Astrocyte of the cerebellum (primary cell): Measurements from ENCODE around the gene NUDT22.
A peak's percentile ranks its signal among the peaks of the same experiment; 100 is the strongest.

ENCODE experiments used
- DNase-seq: peaks from one replicate; pipeline ENCODE4 v3.0.0-alpha.2; 2011; ENCODE audit warnings: low read depth
- H3K4me3 ChIP-seq: 2 replicates; pipeline ENCODE4 v1.5.1; 2011; ENCODE audit warnings: mild to moderate bottlenecking, low read depth, low read length, moderate library complexity
- CTCF ChIP-seq: IDR thresholded peaks from 2 replicates; pipeline ENCODE4 v1.5.1; 2012; ENCODE audit warnings: low read length, low read depth, moderate library complexity, mild to moderate bottlenecking; ENCODE audit errors: missing control alignments
- in situ Hi-C: cut with HindIII; loops from 2 replicates; pipeline ENCODE4 v1.10.0; 2017; ENCODE audit warnings: low sequenced_read_pairs

The NUDT22 gene

GRCh38 chr11:64269540-64270220 lies 43.6 kb downstream of the NUDT22 start:
- peak; percentile 25 for TF ChIP-seq CTCF
- peak overlapping the region; percentile 65 for H3K4me3 ChIP-seq
- in situ Hi-C loops: loop anchor here (10.0 kb wide), 2 partner anchors 55 to 65 kb away; partner anchors contain the start of gene FERMT3
- peak; percentile 100 for DNase-seq

- H3K4me3 ChIP-seq: no peak overlapping the region
- no peak for TF ChIP-seq CTCF
- in situ Hi-C loops: loop anchor here (10.0 kb wide), 1 partner anchor 70 kb away; the partner anchor contains the start of gene FERMT3
- no peak for DNase-seq
Observed at GRCh38 chr11:64275031-64275800, 49.1 kb downstream of the NUDT22 start.

GRCh38 chr11:64275841-64276240 lies 49.8 kb downstream of the NUDT22 start:
- TF ChIP-seq CTCF: no peak
- DNase-seq: no peak
- H3K4me3 ChIP-seq: no peak overlapping the region
- in situ Hi-C loops: loop anchor here (10.0 kb wide), 1 partner anchor 71 kb away; the partner anchor contains the start of gene FERMT3

GRCh38 chr11:64276653-64277431 lies 50.8 kb downstream of the NUDT22 start:
- no peak for DNase-seq
- in situ Hi-C loops: loop anchor here (10.0 kb wide), 1 partner anchor 72 kb away; the partner anchor contains the start of gene FERMT3
- no peak overlapping the region for H3K4me3 ChIP-seq
- TF ChIP-seq CTCF: no peak

- no peak overlapping the region for H3K4me3 ChIP-seq
- no peak for TF ChIP-seq CTCF
- in situ Hi-C loops: loop anchor here (10.0 kb wide), 1 partner anchor 74 kb away; the partner anchor contains the start of gene FERMT3
- DNase-seq: no peak
Observed at GRCh38 chr11:64278576-64279190, 52.6 kb downstream of the NUDT22 start.
